ENCODE measurements around the gene RORC.
A peak's percentile ranks its signal among the peaks of the same experiment; 100 is the strongest.
"Not testable (repeated sequence)": the region's sequence is repeated elsewhere in the genome, so short reads cannot be mapped to it uniquely, and the experiment has no call there.

RORC gene

DNA sequence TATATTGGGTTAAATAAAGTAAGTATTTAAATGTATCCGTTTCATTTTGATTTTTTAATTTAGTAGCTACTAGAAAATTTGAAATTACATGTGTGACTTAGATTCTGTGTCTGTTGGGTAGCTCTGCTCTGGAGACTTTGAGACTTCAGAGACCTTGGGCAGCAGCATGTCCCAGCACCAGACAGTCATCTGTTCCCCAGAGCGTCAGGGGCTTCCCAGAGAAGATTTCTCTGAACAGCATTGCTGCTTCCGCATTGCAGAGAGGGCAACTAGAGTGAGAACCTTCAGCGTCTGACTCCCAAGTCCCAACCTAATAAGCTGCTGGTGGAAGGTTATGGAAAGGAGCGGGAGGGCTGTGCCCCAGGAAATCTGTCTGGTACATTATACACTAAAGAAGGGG, 33.0 kb downstream of the RORC start:
- DNase-seq (ENCODE audit: low read depth), result no peak
- TF ChIP-seq, protein P1, sequence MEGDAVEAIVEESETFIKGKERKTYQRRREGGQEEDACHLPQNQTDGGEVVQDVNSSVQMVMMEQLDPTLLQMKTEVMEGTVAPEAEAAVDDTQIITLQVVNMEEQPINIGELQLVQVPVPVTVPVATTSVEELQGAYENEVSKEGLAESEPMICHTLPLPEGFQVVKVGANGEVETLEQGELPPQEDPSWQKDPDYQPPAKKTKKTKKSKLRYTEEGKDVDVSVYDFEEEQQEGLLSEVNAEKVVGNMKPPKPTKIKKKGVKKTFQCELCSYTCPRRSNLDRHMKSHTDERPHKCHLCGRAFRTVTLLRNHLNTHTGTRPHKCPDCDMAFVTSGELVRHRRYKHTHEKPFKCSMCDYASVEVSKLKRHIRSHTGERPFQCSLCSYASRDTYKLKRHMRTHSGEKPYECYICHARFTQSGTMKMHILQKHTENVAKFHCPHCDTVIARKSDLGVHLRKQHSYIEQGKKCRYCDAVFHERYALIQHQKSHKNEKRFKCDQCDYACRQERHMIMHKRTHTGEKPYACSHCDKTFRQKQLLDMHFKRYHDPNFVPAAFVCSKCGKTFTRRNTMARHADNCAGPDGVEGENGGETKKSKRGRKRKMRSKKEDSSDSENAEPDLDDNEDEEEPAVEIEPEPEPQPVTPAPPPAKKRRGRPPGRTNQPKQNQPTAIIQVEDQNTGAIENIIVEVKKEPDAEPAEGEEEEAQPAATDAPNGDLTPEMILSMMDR (IDR thresholded peaks at IDR 0.05; ENCODE audit: control insufficient read depth, extremely low read depth, insufficient read depth), result no peak
- H3K4me3 ChIP-seq (ENCODE audit: low read depth, low read length), result no peak overlapping the region

DNA sequence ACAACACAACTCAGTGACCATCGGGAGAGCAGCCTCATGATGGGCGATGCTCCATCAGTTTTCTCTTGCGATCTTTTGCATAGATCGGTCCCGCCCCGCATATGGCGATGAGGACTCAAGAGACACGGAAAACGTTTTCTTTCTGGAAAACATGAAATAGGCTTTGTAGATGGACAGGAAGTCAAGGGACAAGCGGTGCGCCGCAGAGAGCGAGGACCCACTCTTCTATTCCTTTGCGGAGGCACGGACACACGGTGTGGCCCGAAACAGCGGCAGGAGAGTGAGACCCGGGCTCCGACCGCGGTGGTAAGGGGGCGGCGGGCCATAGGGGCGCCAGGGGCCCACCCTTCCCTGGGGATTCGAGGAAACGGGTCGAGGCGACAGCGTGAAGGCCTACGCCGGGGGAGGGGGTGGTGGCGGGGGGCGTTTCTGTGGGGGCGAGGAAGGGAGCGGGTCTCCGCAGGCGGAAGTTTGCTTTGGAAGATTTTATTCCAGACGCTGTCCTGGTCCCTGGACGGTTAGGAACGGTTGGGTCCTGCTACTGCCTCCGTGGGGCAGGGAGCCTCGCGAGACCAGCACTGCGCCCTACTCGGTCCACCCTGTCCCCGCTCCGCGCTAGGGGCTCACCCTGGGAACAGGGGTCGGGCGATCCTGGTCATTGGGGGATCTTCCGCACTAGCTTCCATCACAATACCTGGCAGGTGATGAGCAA, 40.5 kb downstream of the RORC start:
- TF ChIP-seq, protein P1 (IDR thresholded peaks at IDR 0.05; ENCODE audit: control insufficient read depth, extremely low read depth, insufficient read depth), result no peak
- DNase-seq (ENCODE audit: low read depth), result no peak
- H3K4me3 ChIP-seq (ENCODE audit: low read depth, low read length), result peak overlapping the region; percentile 98

DNA sequence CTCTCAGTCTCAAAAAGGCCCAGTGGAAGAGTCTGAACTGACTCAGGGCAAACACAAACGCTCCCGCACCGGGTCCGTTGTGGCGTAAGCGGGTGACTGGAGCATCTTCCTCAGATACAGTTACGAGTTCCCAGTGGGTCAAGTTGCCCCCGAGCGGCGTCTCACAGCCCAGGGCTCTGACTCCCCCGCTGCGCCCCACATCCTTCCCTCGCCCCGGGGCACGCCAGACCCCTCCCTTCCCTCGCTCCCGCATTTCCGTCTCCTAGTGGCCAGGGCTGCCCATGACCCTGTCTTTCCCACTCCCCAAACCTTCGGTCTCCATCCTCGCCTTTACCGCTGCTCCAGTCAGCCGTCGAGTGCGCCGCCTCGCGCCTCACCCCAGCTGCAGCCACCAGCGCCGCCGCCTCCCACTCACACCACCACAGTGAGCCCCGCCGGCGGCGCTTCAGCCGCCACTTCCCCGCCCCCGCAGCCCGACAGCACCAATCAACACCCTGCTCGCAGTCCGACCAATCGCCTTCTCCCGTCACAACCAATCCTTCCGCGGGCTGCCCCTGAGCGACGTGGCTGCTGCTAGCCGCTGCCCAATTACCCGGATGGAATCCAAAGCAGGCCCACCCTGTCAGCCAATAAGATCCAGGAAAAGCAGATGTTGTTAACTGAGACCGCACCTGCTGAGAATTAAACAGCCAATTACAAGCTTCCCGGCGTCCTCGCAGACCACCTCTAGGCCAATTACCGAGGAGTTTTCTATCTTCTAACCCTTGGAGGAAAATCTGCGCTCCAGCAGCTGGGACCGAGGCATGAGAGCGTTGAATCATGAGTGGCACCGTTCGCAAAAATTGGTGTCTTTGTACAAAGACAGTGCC, 41.3 kb downstream of the RORC start, which contains the start of gene TDRKH:
Gene TDRKH, minus strand, starts transcription at position 430 of the 869 bp plus-strand sequence. CDS start 7,478 bp downstream, outside the sequence.
- TF ChIP-seq, protein P1 (IDR thresholded peaks at IDR 0.05; ENCODE audit: control insufficient read depth, extremely low read depth, insufficient read depth), result peak; percentile 50
- H3K4me3 ChIP-seq (ENCODE audit: low read depth, low read length), result peak within 1 kb of the TSS; percentile 98
- DNase-seq (ENCODE audit: low read depth), result peak; percentile 100

DNA sequence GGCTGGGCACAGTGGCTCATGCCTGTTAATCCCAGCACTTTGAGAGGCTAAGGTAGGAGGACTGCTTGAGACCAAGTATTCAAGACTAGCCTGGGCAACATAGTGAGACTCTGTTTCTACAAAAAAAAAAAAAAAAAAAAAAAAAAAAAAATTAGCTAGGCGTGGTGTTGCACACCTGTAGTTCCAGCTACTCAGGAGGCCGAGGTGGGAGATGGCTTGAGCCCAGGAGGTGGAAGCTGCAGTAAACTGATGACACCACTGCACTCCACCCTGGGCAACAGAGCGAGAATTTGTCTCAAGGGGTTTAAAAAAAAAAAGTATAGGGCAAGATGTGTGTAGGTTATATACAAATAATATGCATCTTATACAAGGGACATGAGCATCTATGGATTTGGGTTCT, 43.9 kb downstream of the RORC start:
- DNase-seq (ENCODE audit: low read depth), result no peak
- no peak overlapping the region for H3K4me3 ChIP-seq (ENCODE audit: low read depth, low read length)
- TF ChIP-seq, protein P1 (IDR thresholded peaks at IDR 0.05; ENCODE audit: control insufficient read depth, extremely low read depth, insufficient read depth), result no peak

DNA sequence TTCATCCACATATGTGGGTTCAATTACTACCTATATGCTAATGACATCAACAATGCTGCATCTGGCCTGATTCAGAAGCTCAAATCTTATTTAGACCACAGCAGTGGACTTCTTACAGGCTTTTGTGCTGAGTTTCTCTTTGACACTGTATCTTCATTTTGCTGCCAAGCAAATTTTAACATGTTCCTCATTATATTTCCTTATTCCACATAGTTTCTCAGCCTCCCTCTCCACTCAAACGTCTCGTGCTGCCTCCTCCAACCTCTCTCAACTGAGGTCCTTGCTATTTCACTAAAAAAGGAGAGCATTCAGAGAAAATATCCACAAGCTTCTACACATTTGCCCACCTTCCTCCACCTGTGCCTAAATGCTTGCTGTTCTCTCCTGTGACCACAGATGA, 47.8 kb downstream of the RORC start:
- no peak for DNase-seq (ENCODE audit: low read depth)
- TF ChIP-seq, protein P1 (IDR thresholded peaks at IDR 0.05; ENCODE audit: control insufficient read depth, extremely low read depth, insufficient read depth), result no peak
- H3K4me3 ChIP-seq (ENCODE audit: low read depth, low read length), result no peak overlapping the region

DNA sequence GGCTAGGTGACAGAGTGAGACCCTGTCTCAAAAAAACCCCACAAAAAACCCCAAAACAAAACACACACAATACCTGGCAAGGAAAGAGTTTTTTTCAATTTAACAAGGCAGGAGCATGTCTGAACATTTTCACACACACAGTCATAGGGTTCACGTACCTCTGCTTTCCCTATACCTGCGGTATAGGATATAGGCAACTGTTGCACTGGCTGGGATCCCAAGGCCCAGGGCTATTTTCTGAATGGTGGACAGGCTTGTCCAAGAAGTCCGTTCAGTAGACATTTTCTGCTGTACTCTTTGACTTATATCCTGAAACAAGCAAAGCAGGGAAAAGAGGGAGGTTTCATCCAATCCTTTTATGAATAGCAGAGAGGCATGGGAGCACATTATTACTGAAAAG, 48.9 kb downstream of the RORC start:
- no peak for DNase-seq (ENCODE audit: low read depth)

DNA sequence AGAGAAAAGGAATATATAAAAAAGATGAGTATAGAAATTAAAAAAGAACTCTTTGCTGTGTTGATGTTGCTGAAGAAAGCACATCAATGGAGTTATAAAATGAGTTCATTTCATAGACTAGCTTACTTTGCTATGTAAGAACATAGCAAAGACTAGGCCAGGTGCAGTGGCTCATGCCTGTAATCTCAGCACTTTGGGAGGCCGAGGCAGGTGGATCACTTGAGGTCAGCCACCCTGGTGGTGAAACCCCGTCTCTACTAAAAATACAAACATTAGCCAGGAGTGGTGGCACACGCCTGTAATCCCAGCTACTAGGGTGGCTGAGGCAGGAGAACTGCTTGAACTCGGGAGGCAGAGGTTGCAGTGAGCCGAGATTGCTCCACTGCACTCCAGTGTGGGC, 49.6 kb downstream of the RORC start:
- not testable (repeated sequence) for DNase-seq (ENCODE audit: low read depth); H3K4me3 ChIP-seq (ENCODE audit: low read depth, low read length)

More for the DNA sequence above, 48.9 kb downstream of the RORC start:
- TF ChIP-seq, protein P1 (IDR thresholded peaks at IDR 0.05; ENCODE audit: control insufficient read depth, extremely low read depth, insufficient read depth), result no peak
- no peak overlapping the region for H3K4me3 ChIP-seq (ENCODE audit: low read depth, low read length)

DNA sequence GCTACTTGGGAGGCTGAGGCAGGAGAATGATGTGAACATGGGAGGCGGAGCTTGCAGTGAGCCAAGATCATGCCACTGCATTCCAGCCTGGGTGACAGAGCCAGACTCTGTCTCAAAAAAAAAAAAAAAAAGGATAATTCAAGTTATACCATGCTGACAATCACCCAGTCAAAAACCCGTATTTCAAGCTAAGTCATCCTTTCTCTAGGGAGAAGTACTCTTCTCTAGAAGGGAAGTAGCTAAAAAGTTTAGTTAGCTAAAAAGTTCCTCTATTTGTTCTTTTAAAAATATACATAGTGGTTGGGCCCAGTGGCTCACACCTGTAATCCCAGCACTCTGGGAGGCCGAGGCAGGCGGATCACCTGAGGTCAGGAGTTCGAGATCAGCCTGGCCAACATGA, 50.9 kb downstream of the RORC start:
- DNase-seq (ENCODE audit: low read depth); H3K4me3 ChIP-seq (ENCODE audit: low read depth, low read length): not testable (repeated sequence)
